ENCODE results near the gene GALNT11.

Gene GALNT11

DNA sequence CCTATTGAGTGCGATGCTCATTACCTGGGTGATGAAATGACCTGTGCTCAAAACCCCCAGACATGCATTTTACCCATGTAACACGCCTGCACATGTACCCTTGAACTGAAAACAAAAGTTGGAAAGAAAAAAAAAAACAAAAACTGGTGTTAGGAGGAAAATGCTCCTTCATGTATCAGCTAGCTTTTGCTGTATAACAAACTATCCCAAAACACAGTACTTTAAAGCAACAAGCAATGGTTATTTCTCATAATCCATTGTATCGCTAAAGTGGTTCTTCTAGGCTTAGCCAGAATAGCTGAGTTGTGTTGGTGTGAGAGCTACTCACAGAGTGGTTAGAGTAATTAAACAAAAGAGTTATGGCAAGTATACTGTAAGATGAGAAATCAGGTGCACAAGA, 12.2 kb upstream of the GALNT11 start:
- no peak overlapping the region for H3K4me3 ChIP-seq (ENCODE audit: low read depth, low read length)
- no peaks in the 10 kb centered on the region for H3K27me3 ChIP-seq (ENCODE audit: insufficient read depth, low read length)
- H3K79me1 ChIP-seq (ENCODE audit: low read length), result no peaks in the 10 kb centered on the region
- no peak overlapping the region for H3K23ac ChIP-seq (ENCODE audit: low read length)
- H3K79me2 ChIP-seq (ENCODE audit: control insufficient read depth, insufficient read depth, low read length, poor library complexity), result no peaks in the 10 kb centered on the region
- H2AFZ ChIP-seq (ENCODE audit: insufficient read depth, low read length, poor library complexity), result no peak overlapping the region
- no peak overlapping the region for H4K12ac ChIP-seq (ENCODE audit: low read depth, low read length)
- no peak overlapping the region for H3K4ac ChIP-seq (ENCODE audit: low read depth, low read length)
- H2BK12ac ChIP-seq (ENCODE audit: low read length), result no peak overlapping the region
- no CpG with 5 or more reads among the region's 3 CpGs for WGBS (ENCODE audit: extremely low coverage, insufficient coverage, insufficient read length)
- H4K91ac ChIP-seq (ENCODE audit: low read depth, low read length), result no peak overlapping the region
- H2BK5ac ChIP-seq (ENCODE audit: low read depth, low read length, poor library complexity), result no peak overlapping the region
- H3K9ac ChIP-seq (ENCODE audit: low read length), result no peak overlapping the region
- no peak overlapping the region for H3K27ac ChIP-seq (ENCODE audit: low read depth, low read length)
- H3K4me1 ChIP-seq (ENCODE audit: control insufficient read depth in 1 of 2, insufficient read depth in 2 of 2, low read length in 2 of 2), result no peaks in the 10 kb centered on the region
- DNase-seq, result no peak
- H2BK120ac ChIP-seq (ENCODE audit: insufficient read depth, low read length, poor library complexity), result no peak overlapping the region
- no peak overlapping the region for H2AK5ac ChIP-seq (ENCODE audit: low read length)
- H3K18ac ChIP-seq (ENCODE audit: low read length), result no peak overlapping the region
- H3K9me3 ChIP-seq (ENCODE audit: insufficient read depth, low read depth, low read length), result no peaks in the 10 kb centered on the region
- no peaks in the 10 kb centered on the region for H3K36me3 ChIP-seq (ENCODE audit: control insufficient read depth in 1 of 2, insufficient read depth in 2 of 2, low read length in 2 of 2)
- H3K4me2 ChIP-seq (ENCODE audit: low read length), result no peak overlapping the region
- H3K14ac ChIP-seq (ENCODE audit: low read length), result no peak overlapping the region
- H4K8ac ChIP-seq (ENCODE audit: low read depth, low read length), result no peak overlapping the region

DNA sequence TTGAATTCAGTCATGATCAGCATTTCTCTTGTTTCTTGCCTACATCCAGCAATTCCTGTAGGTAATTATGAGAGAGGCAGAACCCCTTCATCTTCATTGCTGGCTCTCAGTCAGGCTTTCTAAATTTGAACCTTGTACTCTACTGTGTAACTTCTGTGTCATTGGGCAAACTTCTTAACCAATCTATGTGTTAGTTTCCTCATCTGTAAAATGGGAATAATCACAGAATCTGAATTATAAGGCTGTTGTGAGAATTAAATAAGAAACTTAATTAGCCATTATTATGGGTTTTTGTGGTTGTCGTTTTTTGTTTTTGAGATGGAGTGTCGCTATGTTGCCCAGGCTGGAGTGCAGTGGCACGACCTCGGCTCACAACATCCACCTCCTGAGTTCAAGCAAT, 11.5 kb upstream of the GALNT11 start:
- Histone ChIP-seq H3K27ac (ENCODE audit: low read depth, low read length) (no peak overlapping the region), H3K9ac (ENCODE audit: low read length) (no peak overlapping the region), H3K9me3 (ENCODE audit: insufficient read depth, low read depth, low read length) (no peaks in the 10 kb centered on the region), H2BK120ac (ENCODE audit: insufficient read depth, low read length, poor library complexity) (no peak overlapping the region), H3K14ac (ENCODE audit: low read length) (no peak overlapping the region), H4K8ac (ENCODE audit: low read depth, low read length) (no peak overlapping the region), H3K4me1 (ENCODE audit: control insufficient read depth in 1 of 2, insufficient read depth in 2 of 2, low read length in 2 of 2) (no peaks in the 10 kb centered on the region), H4K91ac (ENCODE audit: low read depth, low read length) (no peak overlapping the region), H2AFZ (ENCODE audit: insufficient read depth, low read length, poor library complexity) (no peak overlapping the region), H3K79me2 (ENCODE audit: control insufficient read depth, insufficient read depth, low read length, poor library complexity) (no peaks in the 10 kb centered on the region), H3K18ac (ENCODE audit: low read length) (no peak overlapping the region), H2BK12ac (ENCODE audit: low read length) (no peak overlapping the region), H3K4me2 (ENCODE audit: low read length) (no peak overlapping the region), H2AK5ac (ENCODE audit: low read length) (no peak overlapping the region), H3K36me3 (ENCODE audit: control insufficient read depth in 1 of 2, insufficient read depth in 2 of 2, low read length in 2 of 2) (no peaks in the 10 kb centered on the region), H3K27me3 (ENCODE audit: insufficient read depth, low read length) (no peaks in the 10 kb centered on the region), H2BK5ac (ENCODE audit: low read depth, low read length, poor library complexity) (no peak overlapping the region), H3K23ac (ENCODE audit: low read length) (no peak overlapping the region), H3K4me3 (ENCODE audit: low read depth, low read length) (no peak overlapping the region), H3K4ac (ENCODE audit: low read depth, low read length) (no peak overlapping the region), H4K12ac (ENCODE audit: low read depth, low read length) (no peak overlapping the region), H3K79me1 (ENCODE audit: low read length) (no peaks in the 10 kb centered on the region)
- DNase-seq, result no peak
- WGBS (ENCODE audit: extremely low coverage, insufficient coverage, insufficient read length), result no CpG with 5 or more reads among the region's 4 CpGs

DNA sequence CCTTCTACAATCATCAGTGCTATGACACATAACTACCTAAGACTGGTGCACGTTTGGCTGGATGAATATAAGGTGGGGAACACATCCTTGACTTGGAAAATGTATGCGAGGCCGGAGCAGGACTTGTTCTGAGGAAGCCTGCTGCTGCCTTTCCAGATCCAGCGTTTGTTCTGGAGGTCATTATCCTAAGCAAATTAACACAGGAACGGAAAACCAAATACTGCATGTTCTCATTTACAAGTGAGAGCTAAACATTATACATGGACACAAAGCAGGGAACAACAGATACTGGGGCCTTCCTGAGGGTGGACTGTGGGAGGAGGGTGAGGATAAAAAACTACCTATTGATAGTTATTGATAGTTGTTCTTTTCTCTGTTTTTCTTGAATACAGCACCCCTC, 10.8 kb upstream of the GALNT11 start:
- H3K4me2 ChIP-seq (ENCODE audit: low read length), result no peak overlapping the region
- no peaks in the 10 kb centered on the region for H3K79me2 ChIP-seq (ENCODE audit: control insufficient read depth, insufficient read depth, low read length, poor library complexity)
- H2AFZ ChIP-seq (ENCODE audit: insufficient read depth, low read length, poor library complexity), result no peak overlapping the region
- no CpG with 5 or more reads among the region's 5 CpGs for WGBS (ENCODE audit: extremely low coverage, insufficient coverage, insufficient read length)
- no peak overlapping the region for H3K14ac ChIP-seq (ENCODE audit: low read length)
- H4K91ac ChIP-seq (ENCODE audit: low read depth, low read length), result no peak overlapping the region
- no peak overlapping the region for H3K23ac ChIP-seq (ENCODE audit: low read length)
- no peaks in the 10 kb centered on the region for H3K36me3 ChIP-seq (ENCODE audit: control insufficient read depth in 1 of 2, insufficient read depth in 2 of 2, low read length in 2 of 2)
- H4K8ac ChIP-seq (ENCODE audit: low read depth, low read length), result no peak overlapping the region
- no peak overlapping the region for H3K4me3 ChIP-seq (ENCODE audit: low read depth, low read length)
- H3K79me1 ChIP-seq (ENCODE audit: low read length), result no peaks in the 10 kb centered on the region
- no peaks in the 10 kb centered on the region for H3K4me1 ChIP-seq (ENCODE audit: control insufficient read depth in 1 of 2, insufficient read depth in 2 of 2, low read length in 2 of 2)
- no peak for DNase-seq
- no peak overlapping the region for H4K12ac ChIP-seq (ENCODE audit: low read depth, low read length)
- H3K18ac ChIP-seq (ENCODE audit: low read length), result no peak overlapping the region
- no peak overlapping the region for H2BK12ac ChIP-seq (ENCODE audit: low read length)
- no peak overlapping the region for H3K4ac ChIP-seq (ENCODE audit: low read depth, low read length)
- no peaks in the 10 kb centered on the region for H3K9me3 ChIP-seq (ENCODE audit: insufficient read depth, low read depth, low read length)
- no peak overlapping the region for H2BK120ac ChIP-seq (ENCODE audit: insufficient read depth, low read length, poor library complexity)
- H3K9ac ChIP-seq (ENCODE audit: low read length), result no peak overlapping the region
- no peak overlapping the region for H3K27ac ChIP-seq (ENCODE audit: low read depth, low read length)
- no peak overlapping the region for H2BK5ac ChIP-seq (ENCODE audit: low read depth, low read length, poor library complexity)
- no peak overlapping the region for H2AK5ac ChIP-seq (ENCODE audit: low read length)
- no peaks in the 10 kb centered on the region for H3K27me3 ChIP-seq (ENCODE audit: insufficient read depth, low read length)

DNA sequence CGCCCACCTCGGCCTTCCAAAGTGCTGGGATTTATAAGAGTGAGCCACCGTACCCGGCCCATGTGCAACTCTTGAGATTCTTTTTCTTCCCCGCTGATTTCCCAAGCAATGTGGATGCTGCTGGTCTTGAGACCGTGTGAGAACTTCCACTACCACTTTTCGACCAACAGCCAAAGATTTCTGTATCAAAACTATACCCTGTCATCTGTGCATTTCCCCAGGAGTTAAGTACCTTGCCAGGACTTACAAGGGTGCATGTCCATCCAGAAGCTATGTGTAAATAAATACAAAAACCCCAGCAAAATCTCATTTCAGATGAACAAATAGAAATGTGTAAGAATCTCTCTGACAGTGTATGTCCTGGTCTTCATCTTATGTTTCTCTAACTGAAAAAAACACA, 9.9 kb upstream of the GALNT11 start:
- Histone ChIP-seq H3K79me2 (ENCODE audit: control insufficient read depth, insufficient read depth, low read length, poor library complexity) (no peaks in the 10 kb centered on the region), H3K4me3 (ENCODE audit: low read depth, low read length) (no peak overlapping the region), H3K9me3 (ENCODE audit: insufficient read depth, low read depth, low read length) (no peaks in the 10 kb centered on the region), H3K27me3 (ENCODE audit: insufficient read depth, low read length) (no peaks in the 10 kb centered on the region), H4K12ac (ENCODE audit: low read depth, low read length) (no peak overlapping the region), H3K36me3 (ENCODE audit: control insufficient read depth in 1 of 2, insufficient read depth in 2 of 2, low read length in 2 of 2) (no peaks in the 10 kb centered on the region), H3K14ac (ENCODE audit: low read length) (no peak overlapping the region), H3K4ac (ENCODE audit: low read depth, low read length) (no peak overlapping the region), H2AK5ac (ENCODE audit: low read length) (no peak overlapping the region), H4K8ac (ENCODE audit: low read depth, low read length) (no peak overlapping the region), H3K27ac (ENCODE audit: low read depth, low read length) (no peak overlapping the region), H2BK12ac (ENCODE audit: low read length) (no peak overlapping the region), H3K18ac (ENCODE audit: low read length) (no peak overlapping the region), H3K9ac (ENCODE audit: low read length) (no peak overlapping the region), H3K4me2 (ENCODE audit: low read length) (no peak overlapping the region), H2AFZ (ENCODE audit: insufficient read depth, low read length, poor library complexity) (no peak overlapping the region), H2BK120ac (ENCODE audit: insufficient read depth, low read length, poor library complexity) (no peak overlapping the region), H3K4me1 (ENCODE audit: control insufficient read depth in 1 of 2, insufficient read depth in 2 of 2, low read length in 2 of 2) (no peaks in the 10 kb centered on the region), H3K79me1 (ENCODE audit: low read length) (no peaks in the 10 kb centered on the region), H3K23ac (ENCODE audit: low read length) (no peak overlapping the region), H4K91ac (ENCODE audit: low read depth, low read length) (no peak overlapping the region), H2BK5ac (ENCODE audit: low read depth, low read length, poor library complexity) (no peak overlapping the region)
- no CpG with 5 or more reads among the region's 7 CpGs for WGBS (ENCODE audit: extremely low coverage, insufficient coverage, insufficient read length)
- no peak for DNase-seq
